HEK293T (cell line): ENCODE data around the gene PRKAA2.

Experiments used
- CTBP1 ChIP-seq: fragments of 450-650 bp; IDR thresholded peaks from 2 replicates; pipeline ENCODE4 v1.6.1; 2016; ENCODE audit warnings: borderline replicate concordance
- ELF4 ChIP-seq: fragments of 450-650 bp; IDR thresholded peaks from 2 replicates; pipeline ENCODE4 v1.6.1; 2017; ENCODE audit warnings: antibody characterized with exemption
- FOXK2 ChIP-seq: fragments of 450-650 bp; IDR thresholded peaks from 2 replicates; pipeline ENCODE4 v1.6.1; 2016; ENCODE audit warnings: mild to moderate bottlenecking
- FOXM1 ChIP-seq: fragments of 450-650 bp; IDR thresholded peaks from 2 replicates; pipeline ENCODE4 v1.6.1; 2017; ENCODE audit warnings: mild to moderate bottlenecking, borderline replicate concordance
- L3MBTL2 ChIP-seq: fragments of 450-650 bp; conservative IDR thresholded peaks from 2 replicates; pipeline ENCODE4 v1.6.1; 2016; ENCODE audit warnings: mild to moderate bottlenecking
- LEF1 ChIP-seq: fragments of 450-650 bp; IDR thresholded peaks from 2 replicates; pipeline ENCODE4 v1.6.1; 2017; ENCODE audit warnings: mild to moderate bottlenecking, borderline replicate concordance
- SP1 ChIP-seq: fragments of 450-650 bp; IDR thresholded peaks from 2 replicates; pipeline ENCODE4 v1.6.1; 2017
- SUZ12 ChIP-seq: fragments of 450-650 bp; IDR thresholded peaks from 2 replicates; pipeline ENCODE4 v1.6.1; 2016; ENCODE audit warnings: mild to moderate bottlenecking
- TARDBP ChIP-seq: fragments of 450-650 bp; IDR thresholded peaks from 2 replicates; pipeline ENCODE4 v1.6.1; 2016
- ZNF384 ChIP-seq: fragments of 450-650 bp; IDR thresholded peaks from 2 replicates; pipeline ENCODE4 v1.6.1; 2016
- TF ChIP-seq, protein P1 (sequence below): fragments of 450-650 bp; IDR thresholded peaks from 2 replicates; pipeline ENCODE4 v1.6.1; 2016

DNA sequence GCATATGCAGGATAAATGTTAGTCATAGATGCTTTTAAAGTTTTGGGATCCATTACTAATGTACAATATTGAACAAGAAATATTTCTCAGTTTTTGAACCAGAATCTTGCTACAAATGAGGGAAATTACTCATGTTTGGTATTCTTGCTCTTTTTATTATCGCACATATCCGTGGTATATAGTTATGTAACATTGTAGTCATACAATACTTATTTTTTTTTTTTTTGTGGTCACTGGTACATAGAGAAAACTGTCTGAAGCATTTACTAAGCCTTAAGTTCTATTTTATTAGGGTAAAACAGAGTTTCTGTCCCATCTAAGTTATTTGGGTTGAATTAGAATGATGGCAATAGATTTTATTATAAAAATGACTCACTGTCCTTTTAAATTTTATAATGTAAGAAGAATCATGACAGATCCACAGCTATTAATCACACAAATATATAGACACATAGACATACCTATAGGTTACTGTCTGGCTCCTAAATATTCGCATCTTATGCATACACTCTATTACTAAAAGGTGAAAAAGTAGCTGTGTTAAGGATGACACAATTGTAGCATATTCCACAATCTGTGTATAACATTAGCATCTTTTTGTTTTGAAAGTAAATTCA is 18.0 kb upstream of the PRKAA2 start:
- TF ChIP-seq CTBP1, result no peak
- no peak; the same call in 1 of the 2 replicates for TF ChIP-seq ELF4
- TF ChIP-seq, protein P1, sequence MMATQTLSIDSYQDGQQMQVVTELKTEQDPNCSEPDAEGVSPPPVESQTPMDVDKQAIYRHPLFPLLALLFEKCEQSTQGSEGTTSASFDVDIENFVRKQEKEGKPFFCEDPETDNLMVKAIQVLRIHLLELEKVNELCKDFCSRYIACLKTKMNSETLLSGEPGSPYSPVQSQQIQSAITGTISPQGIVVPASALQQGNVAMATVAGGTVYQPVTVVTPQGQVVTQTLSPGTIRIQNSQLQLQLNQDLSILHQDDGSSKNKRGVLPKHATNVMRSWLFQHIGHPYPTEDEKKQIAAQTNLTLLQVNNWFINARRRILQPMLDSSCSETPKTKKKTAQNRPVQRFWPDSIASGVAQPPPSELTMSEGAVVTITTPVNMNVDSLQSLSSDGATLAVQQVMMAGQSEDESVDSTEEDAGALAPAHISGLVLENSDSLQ, result no peak
- no peak for TF ChIP-seq ZNF384
- TF ChIP-seq FOXM1, result no peak
- no peak for TF ChIP-seq L3MBTL2
- no peak for TF ChIP-seq LEF1
- TF ChIP-seq TARDBP, result no peak
- no peak for TF ChIP-seq FOXK2
- no peak for TF ChIP-seq SP1
- TF ChIP-seq SUZ12, result no peak
